ENCODE results near the gene PKM.

The PKM gene

DNA sequence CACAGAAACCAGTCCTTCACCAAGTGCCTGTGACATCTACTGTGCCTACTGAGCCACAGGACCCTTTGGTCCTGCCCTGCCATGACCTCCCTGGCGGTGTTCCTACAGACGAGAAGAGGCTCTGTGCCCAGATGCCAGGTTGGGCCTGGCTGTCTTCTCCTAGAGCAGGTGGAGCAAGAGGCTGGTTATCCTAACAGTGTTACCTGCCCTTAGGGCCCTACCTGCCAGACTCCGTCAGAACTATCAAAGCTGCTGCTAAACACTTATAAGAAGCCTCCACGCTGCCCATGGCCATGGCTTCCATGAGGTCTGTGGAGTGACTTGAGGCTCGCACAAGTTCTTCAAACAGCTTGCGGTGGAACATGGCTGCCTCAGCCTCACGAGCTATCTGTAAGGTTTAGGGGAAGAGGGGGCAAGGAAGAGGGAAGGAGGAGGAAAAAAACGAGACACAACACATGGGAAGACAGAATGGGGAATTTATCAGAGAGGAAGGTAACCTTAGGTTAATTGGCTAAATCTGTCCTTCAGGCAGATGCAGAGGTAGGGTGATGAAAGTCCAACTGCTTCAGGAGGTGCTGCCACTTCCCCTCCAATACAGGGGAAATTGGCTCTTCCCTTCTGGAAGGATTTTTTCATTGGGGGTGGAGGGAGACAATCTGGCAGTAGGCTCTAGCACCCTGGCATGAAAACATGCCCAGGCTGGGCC is 28.0 kb downstream of the PKM start:
- DNase-seq = no peak
- H3K27ac Mint-ChIP-seq = peak overlapping the region; percentile 76
- H3K4me3 Mint-ChIP-seq = no peak overlapping the region
- H3K4me1 Mint-ChIP-seq = peaks cover 21% of the 10 kb centered on the region
- peaks cover 86% of the 10 kb centered on the region for H3K36me3 Mint-ChIP-seq
- peaks cover 14% of the 10 kb centered on the region for H3K27me3 Mint-ChIP-seq
- H3K9me3 Mint-ChIP-seq = no peaks in the 10 kb centered on the region
- CTCF ChIA-PET = no interaction called here

DNA sequence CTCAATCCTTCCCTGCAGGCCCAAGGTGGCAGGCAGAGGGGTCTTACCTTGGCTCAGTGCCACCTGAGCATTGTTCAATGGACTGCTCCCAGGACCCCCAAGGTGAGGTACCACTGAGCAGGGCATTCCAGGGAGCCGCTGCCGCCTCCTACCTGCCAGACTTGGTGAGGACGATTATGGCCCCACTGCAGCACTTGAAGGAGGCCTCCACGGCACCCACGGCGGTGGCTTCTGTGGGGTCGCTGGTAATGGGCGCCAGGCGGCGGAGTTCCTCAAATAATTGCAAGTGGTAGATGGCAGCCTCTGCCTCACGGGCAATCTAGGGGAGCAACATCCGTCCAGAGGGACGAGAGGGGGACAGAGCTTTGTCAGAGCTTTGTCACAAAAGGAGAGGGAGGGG is 28.7 kb downstream of the PKM start:
- Mint-ChIP-seq H3K4me3 (no peak overlapping the region), H3K27me3 (peaks cover 19% of the 10 kb centered on the region), H3K4me1 (peaks cover 24% of the 10 kb centered on the region), H3K27ac (no peak overlapping the region), H3K36me3 (peaks cover 85% of the 10 kb centered on the region), H3K9me3 (no peaks in the 10 kb centered on the region)
- CTCF ChIA-PET = no interaction called here
- no peak for DNase-seq

DNA sequence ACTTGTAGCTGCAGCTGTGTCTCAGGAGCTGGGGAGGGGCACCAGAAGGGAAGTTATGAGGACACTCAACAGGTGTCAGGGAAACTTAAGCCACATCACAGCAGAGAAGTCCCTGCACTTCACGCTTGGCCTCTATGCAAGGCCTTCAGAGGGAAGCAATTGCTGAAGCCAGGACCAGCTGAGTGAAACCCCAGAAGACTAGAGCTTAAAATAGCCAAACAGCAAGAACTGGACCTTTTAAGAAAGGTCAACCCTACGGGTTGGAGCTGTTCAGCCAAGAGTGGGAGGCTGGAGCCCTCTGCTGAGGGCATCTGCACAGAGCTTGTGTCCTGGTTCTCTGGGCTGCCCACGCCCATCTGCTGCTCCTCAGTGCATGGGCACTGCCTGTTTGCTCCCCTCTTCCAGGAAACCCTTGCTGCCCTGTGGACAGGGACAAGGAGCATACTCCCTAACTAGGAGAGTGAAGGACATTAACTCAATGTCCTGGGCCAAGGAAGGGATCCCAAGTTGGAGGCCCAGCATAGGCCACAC is 29.5 kb downstream of the PKM start:
- no peak overlapping the region for H3K27ac Mint-ChIP-seq
- peaks cover 27% of the 10 kb centered on the region for H3K27me3 Mint-ChIP-seq
- H3K4me1 Mint-ChIP-seq = peaks cover 20% of the 10 kb centered on the region
- DNase-seq = no peak
- H3K9me3 Mint-ChIP-seq = no peaks in the 10 kb centered on the region
- CTCF ChIA-PET = interaction anchor here (0.8 to 1.8 kb wide), 6 partner anchors 9 to 137 kb away, joined by 3 to 6 read pairs (median 4); no protein-coding TSS in a partner anchor
- peaks cover 78% of the 10 kb centered on the region for H3K36me3 Mint-ChIP-seq
- H3K4me3 Mint-ChIP-seq = no peak overlapping the region

DNA sequence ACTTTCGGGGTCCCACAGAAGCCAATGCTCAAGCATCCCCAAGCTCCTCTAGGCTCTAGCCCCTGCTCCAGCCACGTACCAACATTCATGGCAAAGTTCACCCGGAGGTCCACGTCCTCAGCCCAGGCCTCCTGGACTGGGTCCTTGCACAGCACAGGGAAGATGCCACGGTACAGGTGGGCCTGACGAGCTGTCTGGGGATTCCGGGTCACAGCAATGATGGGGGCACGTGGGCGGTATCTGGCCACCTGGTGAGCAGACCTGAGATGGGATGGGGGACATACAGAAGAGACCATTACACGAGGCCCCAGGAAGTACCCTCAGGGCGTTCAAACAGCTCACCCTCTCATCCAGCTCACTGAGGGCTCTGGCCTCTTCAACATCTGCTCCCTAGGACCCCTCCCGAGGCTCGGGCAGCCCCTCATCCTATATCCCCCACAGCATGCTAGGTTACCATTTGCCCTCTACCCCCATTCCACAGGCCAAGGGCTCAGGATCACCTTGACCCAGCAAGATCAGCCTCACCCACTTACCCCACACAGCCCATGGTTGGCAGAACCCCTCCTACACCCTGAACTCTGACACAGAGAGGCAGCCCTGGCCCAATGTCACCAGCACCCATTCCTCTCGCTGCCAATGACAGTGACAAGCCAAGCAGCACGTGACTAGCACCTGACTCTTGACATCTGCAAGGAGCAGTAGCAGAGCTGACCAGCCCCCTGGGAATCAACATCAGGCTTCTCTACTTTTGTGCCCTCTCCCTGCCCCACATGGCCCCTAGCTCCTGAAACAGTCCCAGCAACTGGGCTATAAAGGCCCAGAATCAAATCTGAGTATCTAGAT is 30.4 kb downstream of the PKM start:
- Mint-ChIP-seq H3K9me3 (no peaks in the 10 kb centered on the region), H3K27me3 (peaks cover 36% of the 10 kb centered on the region), H3K36me3 (peaks cover 70% of the 10 kb centered on the region), H3K4me3 (no peak overlapping the region), H3K4me1 (peaks cover 20% of the 10 kb centered on the region), H3K27ac (peak overlapping the region; percentile 76)
- no peak for DNase-seq
- CTCF ChIA-PET = interaction anchor here (0.8 to 1.8 kb wide), 13 partner anchors 10 to 138 kb away, joined by 3 to 8 read pairs (median 4); no protein-coding TSS in a partner anchor

DNA sequence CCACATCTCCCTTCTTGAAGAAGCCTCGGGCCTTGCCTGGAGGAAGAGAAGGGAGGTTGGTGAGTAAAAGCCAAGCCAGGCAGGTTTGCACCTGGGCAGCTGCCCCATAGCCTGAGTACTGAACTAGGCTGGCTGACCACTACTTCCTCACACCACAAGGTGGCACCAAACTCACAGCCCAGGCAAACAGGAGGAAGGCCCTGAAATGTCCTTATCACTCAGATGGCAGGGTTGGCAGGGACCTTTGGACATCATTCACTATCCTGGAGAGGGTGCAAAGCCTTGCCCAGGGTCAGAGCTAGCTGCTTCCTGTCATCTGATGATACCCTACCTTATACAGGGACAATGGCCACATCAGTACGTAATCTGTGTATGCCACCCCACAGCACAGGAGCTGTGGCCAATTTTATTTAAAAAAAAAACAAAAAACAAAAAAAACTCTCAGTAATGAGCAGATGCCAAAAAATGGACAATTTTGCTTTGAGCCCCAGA is 31.2 kb downstream of the PKM start:
- peak; percentile 82 for DNase-seq
- H3K27me3 Mint-ChIP-seq = peaks cover 44% of the 10 kb centered on the region
- CTCF ChIA-PET = interaction anchor here (0.8 to 1.8 kb wide), 11 partner anchors 11 to 138 kb away, joined by 3 to 8 read pairs (median 4); no protein-coding TSS in a partner anchor
- H3K36me3 Mint-ChIP-seq = peaks cover 62% of the 10 kb centered on the region
- peak overlapping the region; percentile 33 for H3K27ac Mint-ChIP-seq
- no peak overlapping the region for H3K4me3 Mint-ChIP-seq
- H3K9me3 Mint-ChIP-seq = no peaks in the 10 kb centered on the region
- H3K4me1 Mint-ChIP-seq = peaks cover 20% of the 10 kb centered on the region

DNA sequence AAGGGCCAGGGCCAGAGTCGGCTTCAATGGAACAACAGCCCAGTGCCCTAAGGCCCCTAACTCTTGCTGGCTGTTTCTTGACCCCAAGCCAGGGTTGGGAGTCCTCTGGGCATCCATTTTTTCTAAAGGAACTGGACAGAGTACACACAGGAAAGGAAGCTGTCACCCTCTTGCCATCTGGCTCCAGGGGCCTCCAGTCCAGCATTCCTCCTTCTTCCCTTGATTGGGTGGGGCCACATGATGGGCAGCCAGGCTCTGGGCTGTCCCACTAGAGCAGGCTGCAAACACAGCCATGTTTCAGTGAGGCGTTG is 31.8 kb downstream of the PKM start:
- Mint-ChIP-seq H3K27me3 (peaks cover 47% of the 10 kb centered on the region), H3K36me3 (peaks cover 56% of the 10 kb centered on the region), H3K4me3 (no peak overlapping the region), H3K27ac (no peak overlapping the region), H3K9me3 (no peaks in the 10 kb centered on the region), H3K4me1 (peaks cover 20% of the 10 kb centered on the region)
- no peak for DNase-seq
- CTCF ChIA-PET = interaction anchor here (1.0 to 1.8 kb wide), 7 partner anchors 26 to 115 kb away, joined by 3 to 8 read pairs (median 4); no protein-coding TSS in a partner anchor

DNA sequence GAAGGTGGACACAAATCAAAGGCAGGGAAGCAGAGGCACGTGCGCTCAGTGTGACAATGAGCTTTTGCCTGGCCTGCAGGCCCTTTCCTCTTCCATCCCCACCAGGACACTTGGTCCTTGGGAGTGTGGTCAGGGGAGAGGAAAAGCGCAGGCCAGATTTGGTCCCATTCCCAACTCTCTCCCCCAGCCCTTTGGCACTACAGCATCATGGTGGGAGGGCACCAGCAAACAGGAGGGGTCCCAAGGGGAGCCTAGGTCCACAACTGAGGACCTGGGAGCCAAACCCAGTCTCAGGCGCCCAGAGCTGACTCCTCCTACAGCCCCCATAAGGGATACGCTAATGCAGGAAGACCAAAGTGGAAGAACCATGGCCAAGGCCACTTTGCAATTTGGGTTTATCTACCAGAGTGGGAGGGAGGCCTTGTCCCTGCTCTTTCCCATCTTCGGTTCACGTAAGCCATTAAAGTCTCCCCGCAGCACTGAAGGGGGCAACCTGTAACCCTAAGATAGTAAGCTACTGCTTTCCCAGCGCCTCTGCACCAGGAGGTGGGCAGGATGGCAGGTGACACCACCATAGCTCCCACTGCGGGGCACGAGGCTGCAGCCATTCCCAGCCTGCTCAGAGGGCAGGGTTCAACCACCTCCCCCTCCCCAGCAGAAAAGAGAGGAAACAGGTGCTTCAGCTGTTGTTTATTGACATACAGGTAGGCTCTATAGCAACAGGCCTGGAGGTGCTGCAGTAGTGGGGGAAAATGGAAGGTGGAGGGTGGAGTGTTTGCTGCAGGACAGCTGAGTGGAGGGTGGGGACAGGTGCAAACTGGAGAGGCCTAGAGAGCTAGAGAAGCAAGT is 32.4 kb downstream of the PKM start:
- peaks cover 20% of the 10 kb centered on the region for H3K4me1 Mint-ChIP-seq
- peak overlapping the region; percentile 49 for H3K4me3 Mint-ChIP-seq

DNA sequence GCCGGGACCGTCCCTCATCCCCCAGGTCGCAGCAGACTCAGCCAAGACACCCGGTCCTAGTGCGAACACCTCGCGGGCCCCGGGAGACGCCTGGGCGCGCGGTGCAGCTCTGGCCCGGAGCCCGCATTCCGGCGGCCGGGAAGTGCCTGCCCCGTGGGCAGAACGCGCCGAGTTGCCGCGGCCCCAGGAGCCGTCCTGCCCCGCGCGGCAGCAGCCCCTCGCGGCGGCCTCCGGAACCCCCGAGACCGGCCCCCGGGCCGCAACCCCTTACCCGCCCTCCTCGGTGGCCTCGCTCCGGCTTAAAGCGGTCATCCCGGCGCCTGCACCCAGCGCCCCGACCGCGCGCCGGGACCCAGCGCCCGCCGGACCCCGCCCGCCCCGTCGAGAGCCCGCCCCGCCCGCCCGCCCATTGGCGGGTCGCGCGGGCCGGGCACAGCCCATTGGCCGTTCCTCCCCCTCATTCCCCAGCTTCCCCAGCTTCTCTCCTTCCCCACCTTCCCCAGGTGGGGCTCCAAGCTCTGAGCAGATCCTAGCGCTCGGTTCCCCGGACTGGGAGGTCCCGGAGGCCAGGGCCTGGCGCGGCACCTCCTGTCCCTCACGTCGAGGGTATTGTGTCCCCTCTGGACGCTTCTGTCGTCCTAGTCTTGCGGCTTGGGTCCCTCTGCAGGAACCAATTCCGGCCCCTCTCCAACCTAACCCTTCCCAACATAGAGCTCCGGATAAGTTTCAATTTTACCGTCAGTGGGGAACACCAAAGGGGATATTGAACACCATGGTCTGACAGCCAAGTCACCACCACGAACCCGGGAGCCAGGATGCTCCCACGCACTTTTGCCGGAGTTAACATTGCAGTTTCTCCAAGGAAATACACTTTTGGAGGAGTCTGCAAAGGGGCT is 33.3 kb downstream of the PKM start, which contains the start of gene GRAMD2A:
Gene GRAMD2A, minus strand, starts transcription at position 328 of the 896 bp plus-strand sequence.
- H3K4me1 Mint-ChIP-seq = peaks cover 20% of the 10 kb centered on the region
- H3K36me3 Mint-ChIP-seq = peaks cover 43% of the 10 kb centered on the region
- CTCF ChIA-PET = interaction anchor here (0.9 to 1.8 kb wide), 3 partner anchors 45 to 89 kb away, joined by 3 to 5 read pairs (median 3); no protein-coding TSS in a partner anchor
- peak; percentile 33 for DNase-seq
- H3K9me3 Mint-ChIP-seq = no peaks in the 10 kb centered on the region
- peaks cover 55% of the 10 kb centered on the region for H3K27me3 Mint-ChIP-seq
- H3K27ac Mint-ChIP-seq = peak within 1 kb of the TSS; percentile 70
- H3K4me3 Mint-ChIP-seq = peak within 1 kb of the TSS; percentile 49

More for the DNA sequence above, 32.4 kb downstream of the PKM start:
- Mint-ChIP-seq H3K9me3 (no peaks in the 10 kb centered on the region), H3K27ac (no peak overlapping the region), H3K27me3 (peaks cover 53% of the 10 kb centered on the region), H3K36me3 (peaks cover 52% of the 10 kb centered on the region)
- CTCF ChIA-PET = interaction anchor here (0.9 to 1.8 kb wide), 5 partner anchors 44 to 116 kb away, joined by 3 to 5 read pairs (median 3); no protein-coding TSS in a partner anchor
- no peak for DNase-seq

DNA sequence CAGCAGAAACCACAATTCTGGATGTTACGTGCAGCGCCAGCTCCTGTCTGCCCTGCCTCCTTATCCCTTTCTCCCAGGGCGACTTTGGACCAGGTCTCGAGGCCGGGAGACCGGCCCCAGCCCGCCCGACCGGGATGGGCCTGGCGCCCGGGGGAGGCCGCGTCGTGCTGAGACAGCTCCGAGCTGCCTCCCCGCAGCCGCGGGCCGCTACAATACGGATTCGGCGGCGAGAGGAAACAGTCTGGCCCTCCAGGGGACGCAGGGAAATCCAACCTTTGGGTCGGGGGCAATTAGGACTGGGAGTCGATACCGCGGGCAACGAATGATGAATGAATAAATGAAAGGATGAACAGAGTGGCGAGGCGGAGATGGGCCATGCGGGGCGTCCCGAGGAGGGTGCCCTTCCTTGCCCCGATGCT is 33.9 kb downstream of the PKM start:
- Mint-ChIP-seq H3K27me3 (peaks cover 55% of the 10 kb centered on the region), H3K4me1 (peaks cover 20% of the 10 kb centered on the region), H3K36me3 (peaks cover 38% of the 10 kb centered on the region), H3K4me3 (no peak overlapping the region), H3K9me3 (no peaks in the 10 kb centered on the region), H3K27ac (no peak overlapping the region)
- CTCF ChIA-PET = no interaction called here
- no peak for DNase-seq

DNA sequence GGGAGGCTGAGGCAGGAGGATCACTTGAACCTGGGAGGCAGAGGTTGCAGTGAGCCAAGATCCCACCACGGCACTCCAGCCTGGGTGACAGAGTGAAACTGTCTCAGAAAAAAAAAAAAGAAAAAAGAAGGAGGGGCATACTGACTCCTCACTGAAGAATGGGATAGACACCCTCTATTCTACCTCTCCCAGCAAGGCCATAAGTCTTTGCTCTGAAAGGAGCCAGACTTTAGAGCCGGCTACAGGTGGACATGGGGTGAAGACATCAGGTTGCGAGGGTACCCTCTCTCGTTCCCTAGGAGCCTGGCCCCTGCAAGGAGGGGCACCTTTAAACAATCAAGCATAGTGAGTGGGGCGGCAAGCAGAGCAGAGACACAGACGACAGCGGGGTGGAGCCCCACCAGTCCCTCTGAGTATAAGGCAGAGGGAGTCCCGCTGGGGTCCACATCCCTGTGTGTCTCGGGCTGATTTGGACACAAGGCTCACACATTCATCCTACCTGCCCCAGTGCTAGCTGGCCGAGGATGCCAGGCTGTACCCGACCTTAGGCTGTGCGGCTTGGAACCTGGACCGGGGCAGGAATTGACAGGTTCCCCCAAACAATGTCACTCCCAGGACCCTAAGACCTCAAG is 34.5 kb downstream of the PKM start:
- peak overlapping the region; percentile 14 for H3K27ac Mint-ChIP-seq
- DNase-seq = no peak
- no peaks in the 10 kb centered on the region for H3K9me3 Mint-ChIP-seq
- H3K4me1 Mint-ChIP-seq = peaks cover 20% of the 10 kb centered on the region
- CTCF ChIA-PET = no interaction called here
- no peak overlapping the region for H3K4me3 Mint-ChIP-seq
- H3K27me3 Mint-ChIP-seq = peaks cover 55% of the 10 kb centered on the region
- H3K36me3 Mint-ChIP-seq = peaks cover 35% of the 10 kb centered on the region

DNA sequence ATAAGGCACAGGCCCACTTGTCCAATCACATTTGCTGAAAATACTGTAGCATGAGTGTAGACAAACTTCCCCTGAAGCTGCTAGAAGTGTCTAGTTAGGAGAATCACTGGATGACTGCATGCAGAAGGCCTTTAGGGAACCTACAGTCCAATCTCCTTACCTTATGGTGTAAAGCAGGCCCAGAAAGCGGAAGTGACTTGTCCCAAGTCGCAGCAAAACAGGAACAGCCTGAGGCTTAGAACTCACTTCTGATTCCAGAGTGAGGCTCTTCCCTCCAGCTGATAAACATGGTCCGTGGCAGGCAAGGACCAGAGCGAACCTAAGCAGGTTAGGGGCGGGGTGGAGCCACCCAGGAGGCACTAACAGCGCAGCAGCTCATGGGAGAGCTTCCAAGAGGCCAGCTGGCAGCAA is 35.9 kb downstream of the PKM start:
- H3K36me3 Mint-ChIP-seq = peaks cover 23% of the 10 kb centered on the region
- H3K27ac Mint-ChIP-seq = no peak overlapping the region
- DNase-seq = no peak
- H3K4me1 Mint-ChIP-seq = peaks cover 15% of the 10 kb centered on the region
- H3K4me3 Mint-ChIP-seq = no peak overlapping the region
- CTCF ChIA-PET = no interaction called here
- no peaks in the 10 kb centered on the region for H3K9me3 Mint-ChIP-seq
- peaks cover 61% of the 10 kb centered on the region for H3K27me3 Mint-ChIP-seq

DNA sequence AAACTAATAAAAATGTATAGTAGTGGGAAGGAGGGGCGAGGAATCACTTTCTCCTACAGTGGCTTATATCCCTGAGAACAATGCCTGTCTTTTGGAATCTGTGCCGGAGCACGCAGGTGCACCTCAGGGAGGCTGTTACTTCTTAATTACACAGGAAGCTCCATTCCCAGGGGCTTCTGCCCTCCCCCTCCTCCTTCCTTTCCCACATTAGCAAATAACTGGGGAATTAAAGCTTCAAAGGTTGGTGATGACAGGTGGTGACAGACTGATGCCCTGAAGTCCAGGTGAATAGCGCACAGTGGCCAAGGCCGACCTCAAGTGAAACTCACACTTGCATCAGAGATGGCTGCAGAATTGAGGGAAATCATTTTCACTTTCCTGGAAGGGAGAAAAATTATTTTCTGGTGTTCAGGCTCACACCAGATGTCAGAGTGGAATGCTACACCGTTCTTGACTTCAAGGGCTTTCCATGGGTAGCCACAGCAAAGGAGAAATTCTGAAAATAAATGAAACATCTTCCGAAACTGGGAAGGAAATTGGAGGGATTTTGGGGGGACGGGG is 37.1 kb downstream of the PKM start:
- Mint-ChIP-seq H3K27ac (no peak overlapping the region), H3K4me3 (no peak overlapping the region), H3K9me3 (no peaks in the 10 kb centered on the region), H3K36me3 (peaks cover 12% of the 10 kb centered on the region), H3K27me3 (peaks cover 59% of the 10 kb centered on the region), H3K4me1 (peaks cover 11% of the 10 kb centered on the region)
- CTCF ChIA-PET = no interaction called here
- no peak for DNase-seq
